Measurements from ENCODE around the gene SHB.

SHB gene

GRCh38 chr9:37963936-37964739 is 104.9 kb downstream of the SHB start:
- no peak for TF ChIP-seq CTCF (IDR thresholded peaks at IDR 0.05; ENCODE audit: extremely low read depth, missing control alignments)
- no peak for DNase-seq (ENCODE audit: low spot score)

- no peak for DNase-seq (ENCODE audit: low spot score)
Observed at GRCh38 chr9:37961351-37961750, 107.7 kb downstream of the SHB start.

GRCh38 chr9:37960631-37961030 is 108.4 kb downstream of the SHB start:
- DNase-seq (ENCODE audit: low spot score) = no peak
- TF ChIP-seq CTCF (IDR thresholded peaks at IDR 0.05; ENCODE audit: extremely low read depth, missing control alignments) = no peak

More at GRCh38 chr9:37961351-37961750, 107.7 kb downstream of the SHB start:
- TF ChIP-seq CTCF (IDR thresholded peaks at IDR 0.05; ENCODE audit: extremely low read depth, missing control alignments) = no peak

- no peak for TF ChIP-seq CTCF (IDR thresholded peaks at IDR 0.05; ENCODE audit: extremely low read depth, missing control alignments)
Observed at GRCh38 chr9:37959976-37960375, 109.1 kb downstream of the SHB start.

GRCh38 chr9:37958154-37958553 is 110.9 kb downstream of the SHB start:
- no peak for TF ChIP-seq CTCF (IDR thresholded peaks at IDR 0.05; ENCODE audit: extremely low read depth, missing control alignments)
- DNase-seq (ENCODE audit: low spot score) = no peak

More at GRCh38 chr9:37959976-37960375, 109.1 kb downstream of the SHB start:
- no peak for DNase-seq (ENCODE audit: low spot score)

- TF ChIP-seq CTCF (IDR thresholded peaks at IDR 0.05; ENCODE audit: extremely low read depth, missing control alignments) = no peak
- no peak for DNase-seq (ENCODE audit: low spot score)
Observed at GRCh38 chr9:37957664-37957953, 111.4 kb downstream of the SHB start.

GRCh38 chr9:37956904-37957663 is 111.9 kb downstream of the SHB start:
- no peak for TF ChIP-seq CTCF (IDR thresholded peaks at IDR 0.05; ENCODE audit: extremely low read depth, missing control alignments)
- DNase-seq (ENCODE audit: low spot score) = no peak
